GM23248 (cell line): ENCODE measurements around the gene RAB28. TPM values are rescaled to one million over a fixed set of nuclear protein-coding genes. Genes with fewer than 3 reads are reported as not detected.
A peak's percentile ranks its signal among the peaks of the same experiment; 100 is the strongest.
"Not testable (repeated sequence)": the region's sequence is repeated elsewhere in the genome, so short reads cannot be mapped to it uniquely, and the experiment has no call there.

Experiments used
- DNase-seq: peaks from one replicate; pipeline ENCODE4 v3.0.0-alpha.2; 2015
- H2AFZ ChIP-seq: fragments of 200-600 bp; sonication (generic); 2 replicates; pipeline ENCODE4 v1.6.1; 2016; ENCODE audit warnings: antibody characterized with exemption
- H3F3A ChIP-seq: fragments of 200-600 bp; sonication (generic); 2 replicates; pipeline ENCODE4 v1.6.1; 2016; ENCODE audit warnings: mild to moderate bottlenecking, antibody characterized with exemption, mixed run types; ENCODE audit not compliant: insufficient read depth
- H3K27ac ChIP-seq: fragments of 200-600 bp; sonication (generic); 2 replicates; pipeline ENCODE4 v1.5.1; 2016; ENCODE audit warnings: mild to moderate bottlenecking
- H3K27me3 ChIP-seq: fragments of 200-600 bp; sonication (generic); replicated peaks from 2 replicates; pipeline ENCODE4 v1.6.1; 2016; ENCODE audit warnings: mild to moderate bottlenecking; ENCODE audit not compliant: insufficient read depth
- H3K36me3 ChIP-seq: fragments of 200-600 bp; sonication (generic); 2 replicates; pipeline ENCODE4 v1.6.1; 2016; ENCODE audit warnings: low read depth, mild to moderate bottlenecking
- H3K4me1 ChIP-seq: fragments of 200-600 bp; sonication (generic); 2 replicates; pipeline ENCODE4 v1.6.1; 2016; ENCODE audit warnings: mild to moderate bottlenecking; ENCODE audit not compliant: insufficient read depth
- H3K4me2 ChIP-seq: fragments of 200-600 bp; sonication (generic); one replicate; pipeline ENCODE4 v1.6.1; 2016; ENCODE audit warnings: mild to moderate bottlenecking; ENCODE audit not compliant: unreplicated experiment
- H3K4me3 ChIP-seq: fragments of 200-600 bp; sonication (generic); 2 replicates; pipeline ENCODE4 v1.5.1; 2016; ENCODE audit warnings: mild to moderate bottlenecking
- H3K79me2 ChIP-seq: fragments of 200-600 bp; sonication (generic); 2 replicates; pipeline ENCODE4 v1.6.1; 2016; ENCODE audit warnings: mild to moderate bottlenecking; ENCODE audit not compliant: insufficient read depth
- H3K9ac ChIP-seq: fragments of 200-600 bp; sonication (generic); 2 replicates; pipeline ENCODE4 v1.6.1; 2016; ENCODE audit warnings: mild to moderate bottlenecking
- H3K9me2 ChIP-seq: fragments of 200-600 bp; sonication (generic); 2 replicates; pipeline ENCODE4 v1.6.1; 2016; ENCODE audit warnings: mixed run types, mild to moderate bottlenecking, moderate library complexity; ENCODE audit not compliant: insufficient read depth
- H3K9me3 ChIP-seq: fragments of 200-600 bp; sonication (generic); one replicate; pipeline ENCODE4 v1.6.1; 2017; ENCODE audit warnings: low read depth
- H4K20me1 ChIP-seq: fragments of 200-600 bp; sonication (generic); 2 replicates; pipeline ENCODE4 v1.6.0; 2016; ENCODE audit not compliant: insufficient read depth
- EZH2 ChIP-seq: fragments of 200-600 bp; sonication (generic); IDR thresholded peaks from 2 replicates; pipeline ENCODE4 v1.6.1; 2018; ENCODE audit warnings: antibody characterized with exemption, mild to moderate bottlenecking; ENCODE audit not compliant: insufficient read depth, poor library complexity, severe bottlenecking
- EZH2phosphoT487 ChIP-seq: fragments of 200-600 bp; sonication (generic); IDR thresholded peaks from 2 replicates; pipeline ENCODE4 v1.6.1; 2018; ENCODE audit warnings: antibody characterized with exemption, moderate library complexity, mild to moderate bottlenecking, low read depth; ENCODE audit not compliant: insufficient read depth
- WGBS, 2 experiments: methylation state at CpG; one replicate each; pipeline ENCODE4 v1.1.6; 2015 to 2017; ENCODE audit warnings: low lambda C conversion rate in 2 of 2, low coverage in 1 of 2; ENCODE audit errors: missing lambda C conversion rate in 2 of 2; 5-methylcytosine and 5-hydroxymethylcytosine counted together
- in situ Hi-C: fragments of 300-500 bp; cut with MboI; formaldehyde crosslinking; loops from 2 replicates; pipeline ENCODE4 v1.15.0; 2020
- polyA plus RNA-seq: library from polyadenylated mRNA; unstranded; fragments of >200 nt; fragmentation: Nextera tagmentation; extraction: Ambion mirVana; gene quantifications from 2 replicates; pipeline ENCODE4 v1.2.1, GENCODE V29; 2016
- total RNA-seq: library from RNA; depleted of rRNA; stranded (reverse); fragments of >200 nt; shearing (Covaris generic); gene quantifications from 2 replicates; pipeline ENCODE4 v1.2.3, GENCODE V29; 2014

Gene RAB28
- total and polyA plus RNA-seq, 2 experiments from 2014 or later: 18.9 to 26.5 TPM

DNA sequence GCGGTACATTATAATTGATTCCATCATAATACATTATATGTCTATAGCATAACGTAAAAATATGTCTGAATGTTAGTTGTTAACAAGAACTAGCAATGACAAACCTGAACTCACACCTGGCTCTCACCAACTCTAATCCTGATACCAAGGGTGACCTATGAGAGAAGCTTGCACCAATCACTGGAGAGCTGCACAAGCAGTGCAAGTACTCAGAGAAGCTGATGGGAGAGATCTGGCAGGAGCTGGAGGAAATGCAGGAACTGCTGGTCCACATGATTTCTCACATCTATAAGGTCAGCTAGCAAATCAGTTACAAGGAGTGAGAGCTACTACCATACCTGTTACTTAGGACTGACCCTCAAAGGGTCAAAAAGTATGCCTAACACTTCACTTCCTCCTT is 74.8 kb downstream of the RAB28 start:
- Histone ChIP-seq H3K4me2 (no peak overlapping the region), H3K27me3 (no peaks in the 10 kb centered on the region), H3K9ac (no peak overlapping the region), H3K27ac (no peak overlapping the region), H2AFZ (no peak overlapping the region), H3F3A (no peaks in the 10 kb centered on the region), H3K9me3 (no peaks in the 10 kb centered on the region), H3K9me2 (no peaks in the 10 kb centered on the region), H3K4me1 (no peaks in the 10 kb centered on the region), H3K36me3 (no peaks in the 10 kb centered on the region), H4K20me1 (no peaks in the 10 kb centered on the region), H3K79me2 (peaks cover 3% of the 10 kb centered on the region; the same call in 1 of the 2 replicates), H3K4me3 (no peak overlapping the region)
- TF ChIP-seq EZH2: no peak
- no peak for TF ChIP-seq EZH2phosphoT487
- DNase-seq: no peak
- in situ Hi-C loops: no loop called here
- 96 to 100% methylated on average over 2 of the region's 2 CpGs for WGBS, 2 experiments

DNA sequence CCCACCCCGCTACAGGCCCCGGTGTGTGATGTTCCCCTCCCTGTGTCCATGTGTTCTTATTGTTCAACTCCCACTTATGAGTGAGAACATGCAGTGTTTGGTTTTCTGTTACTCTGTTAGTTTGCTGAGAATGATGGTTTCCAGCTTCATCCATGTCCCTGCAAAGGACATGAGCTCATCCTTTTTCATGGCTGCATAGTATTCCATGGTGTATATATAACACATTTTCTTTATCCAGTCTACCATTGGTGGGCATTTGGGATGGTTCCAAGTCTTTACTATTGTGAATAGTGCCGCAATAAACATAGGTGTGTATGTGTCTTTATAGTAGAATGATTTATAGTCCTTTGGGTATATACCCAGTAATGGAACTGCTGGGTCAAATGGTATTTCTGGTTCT is 78.0 kb downstream of the RAB28 start:
- WGBS, 2 experiments: 100% methylated on average over 3 of the region's 3 CpGs
- H3K27me3 ChIP-seq, H3K36me3 ChIP-seq, H3K9me2 ChIP-seq, H2AFZ ChIP-seq, H3K9ac ChIP-seq, in situ Hi-C loops, DNase-seq, H3K79me2 ChIP-seq, H3K27ac ChIP-seq, H3K9me3 ChIP-seq, H3K4me1 ChIP-seq, H3F3A ChIP-seq, H3K4me2 ChIP-seq, H4K20me1 ChIP-seq, H3K4me3 ChIP-seq: not testable (repeated sequence)

DNA sequence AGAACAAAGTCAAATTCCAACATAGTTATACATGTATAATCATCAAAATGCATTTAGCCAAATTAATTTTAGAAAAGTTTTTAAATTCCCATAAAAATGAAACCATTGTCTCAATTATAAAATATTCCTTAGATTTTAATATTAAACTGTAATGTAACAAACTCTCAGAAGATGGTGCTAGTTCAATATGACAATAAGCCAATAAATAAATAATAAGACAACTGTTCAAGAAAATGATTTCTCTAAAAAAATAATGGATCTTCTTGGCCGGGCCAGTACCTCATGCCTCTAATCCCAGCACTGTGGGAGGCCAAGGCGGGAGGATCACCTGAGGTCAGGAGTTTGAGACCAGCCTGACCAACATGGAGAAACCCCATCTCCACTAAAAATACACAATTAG is 80.3 kb downstream of the RAB28 start:
- H2AFZ ChIP-seq: no peak overlapping the region
- H3K9ac ChIP-seq: no peak overlapping the region
- H3K36me3 ChIP-seq: no peaks in the 10 kb centered on the region
- no peaks in the 10 kb centered on the region for H3K9me2 ChIP-seq
- no peak overlapping the region for H3K4me3 ChIP-seq
- H3K4me1 ChIP-seq: peaks cover 8% of the 10 kb centered on the region; the same call in 1 of the 2 replicates
- no peak overlapping the region for H3K27ac ChIP-seq
- no peaks in the 10 kb centered on the region for H3K79me2 ChIP-seq
- peak; percentile 5 for DNase-seq
- no peaks in the 10 kb centered on the region for H3K9me3 ChIP-seq
- H4K20me1 ChIP-seq: no peaks in the 10 kb centered on the region
- no peaks in the 10 kb centered on the region for H3F3A ChIP-seq
- WGBS, 2 experiments: 85 to 92% methylated on average over 2 of the region's 2 CpGs
- TF ChIP-seq EZH2 (no peak), EZH2phosphoT487 (no peak)
- H3K4me2 ChIP-seq: no peak overlapping the region
- H3K27me3 ChIP-seq: no peaks in the 10 kb centered on the region
- in situ Hi-C loops: no loop called here

DNA sequence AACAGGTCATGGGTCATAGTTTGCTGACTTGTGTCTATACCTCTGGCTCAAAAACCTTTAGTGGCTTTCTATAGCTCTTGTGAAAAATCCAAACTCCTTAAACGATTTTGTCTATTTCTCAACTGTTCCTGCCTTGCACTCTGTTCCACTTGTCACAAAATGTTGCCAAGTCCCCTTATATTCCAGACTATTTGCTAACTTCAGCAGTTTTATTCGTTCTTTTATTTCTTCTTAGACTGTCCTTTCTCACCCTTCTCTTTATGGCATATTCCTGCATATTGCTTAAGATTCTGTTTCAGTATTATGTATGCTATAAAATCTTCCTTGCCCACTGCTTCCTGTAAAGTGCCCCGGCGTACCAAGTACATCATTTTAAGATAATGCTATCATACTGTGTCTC is 80.8 kb downstream of the RAB28 start:
- Histone ChIP-seq H3K79me2 (no peaks in the 10 kb centered on the region), H3K27ac (no peak overlapping the region), H3K9ac (no peak overlapping the region), H3K4me3 (no peak overlapping the region), H2AFZ (no peak overlapping the region), H3K36me3 (no peaks in the 10 kb centered on the region), H3K9me3 (no peaks in the 10 kb centered on the region), H3K27me3 (no peaks in the 10 kb centered on the region), H3K4me1 (peaks cover 8% of the 10 kb centered on the region; the same call in 1 of the 2 replicates), H4K20me1 (no peaks in the 10 kb centered on the region), H3K9me2 (no peaks in the 10 kb centered on the region), H3F3A (no peaks in the 10 kb centered on the region), H3K4me2 (no peak overlapping the region)
- 86% methylated on average over 4 of the region's 4 CpGs for WGBS, 2 experiments
- no peak for DNase-seq
- in situ Hi-C loops: no loop called here
- TF ChIP-seq EZH2: no peak
- no peak for TF ChIP-seq EZH2phosphoT487

DNA sequence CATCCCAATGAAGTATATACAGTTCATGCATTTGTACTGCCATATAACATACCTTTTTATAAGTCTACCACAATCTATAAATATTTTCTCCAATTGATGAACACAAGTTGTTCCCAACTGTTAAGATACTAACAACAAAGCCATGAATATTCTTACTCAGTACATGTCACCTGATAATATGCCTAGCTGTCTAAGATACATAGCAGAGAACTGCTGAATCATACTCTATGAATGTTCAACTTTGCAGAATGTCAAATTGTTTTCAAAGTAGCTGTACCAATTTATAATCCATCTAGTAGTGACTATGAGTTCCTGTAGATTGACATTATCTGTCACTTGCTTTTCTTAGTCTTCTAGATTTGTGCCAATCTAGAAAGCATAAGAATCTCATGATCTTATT is 84.9 kb downstream of the RAB28 start:
- no peaks in the 10 kb centered on the region for H3K27me3 ChIP-seq
- no peak overlapping the region for H3K4me3 ChIP-seq
- no peaks in the 10 kb centered on the region for H4K20me1 ChIP-seq
- H2AFZ ChIP-seq: no peak overlapping the region
- in situ Hi-C loops: no loop called here
- TF ChIP-seq EZH2 (no peak), EZH2phosphoT487 (no peak)
- H3K9me3 ChIP-seq: no peaks in the 10 kb centered on the region
- no peaks in the 10 kb centered on the region for H3K9me2 ChIP-seq
- H3K4me1 ChIP-seq: peaks cover 8% of the 10 kb centered on the region; the same call in 1 of the 2 replicates
- H3K27ac ChIP-seq: no peak overlapping the region
- peak; percentile 47 for DNase-seq
- no peak overlapping the region for H3K4me2 ChIP-seq
- no peaks in the 10 kb centered on the region for H3F3A ChIP-seq
- no peaks in the 10 kb centered on the region for H3K79me2 ChIP-seq
- no peaks in the 10 kb centered on the region for H3K36me3 ChIP-seq
- H3K9ac ChIP-seq: no peak overlapping the region
